HepG2 (cell line): ENCODE results near the gene PPOX. TPM values are rescaled to one million over a fixed set of nuclear protein-coding genes. Genes with fewer than 3 reads are reported as not detected.
A peak's percentile ranks its signal among the peaks of the same experiment; 100 is the strongest.

Experiments used
- ATAC-seq: fragments of 200-7000 bp; cut with Tn5 transposase; 3 replicates; pipeline ENCODE4 v1.9.1; 2020; ENCODE audit warnings: mild to moderate bottlenecking, moderate library complexity
- BruUV-seq: library from RNA; stranded (reverse); fragments of 400-500 nt; replicated peaks from 2 replicates; lab custom pipeline; 2021; lab: Mats Ljungman, UMichigan
- CTCF ChIA-PET: fragments of 300-600 bp; formaldehyde crosslinking; extraction: SDS; loops from one replicate; lab custom pipeline; 2021; ENCODE audit warnings: low total read pairs, inconsistent platforms, low intra/inter-chr PET ratio; lab: Yijun Ruan, JAX
- POLR2A ChIA-PET: fragments of 350-600 bp; sonication (Branson Sonifier 250); formaldehyde crosslinking; loops from one replicate; lab custom pipeline; 2020; ENCODE audit warnings: antibody characterized with exemption, inconsistent platforms; lab: Yijun Ruan, JAX
- DNase-seq: peaks from one replicate; pipeline ENCODE4 v3.0.0-alpha.2; 2015; ENCODE audit warnings: low spot score
- FAIRE-seq: peaks from 3 replicates; lab custom pipeline; 2011; peaks lifted over from hg19 to GRCh38; lab: Jason Lieb, UNC
- H2AFZ ChIP-seq: one replicate; pipeline ENCODE4 v1.6.1; 2011; ENCODE audit warnings: low read length, inconsistent platforms
- H3K27ac ChIP-seq: fragments of 300-600 bp; 3 replicates; pipeline ENCODE4 v1.8.0; 2011; ENCODE audit warnings: mixed run types, mild to moderate bottlenecking, mixed read lengths, low read length, inconsistent platforms; ENCODE audit not compliant: insufficient read depth; ENCODE audit errors: extremely low read length
- H3K27me3 ChIP-seq, 2 experiments: fragments of 200-600 bp in 1 of 2; 2 replicates in 1 of 2; 3 replicates in 1 of 2; pipeline versions ENCODE4 v1.6.0 to v1.8.0; 2011; ENCODE audit warnings: low read length in 2 of 2, mild to moderate bottlenecking in 2 of 2, moderate library complexity in 2 of 2, inconsistent platforms in 1 of 2; ENCODE audit not compliant: insufficient read depth in 2 of 2, control insufficient read depth in 1 of 2
- H3K36me3 ChIP-seq, 2 experiments: fragments of 200-600 bp in 1 of 2; replicated peaks in 1 of 2; 2 replicates in 1 of 2; 3 replicates in 1 of 2; pipeline versions ENCODE4 v1.5.1 to v1.8.0; 2011; ENCODE audit warnings: low read length in 2 of 2, inconsistent platforms in 1 of 2; ENCODE audit not compliant: insufficient read depth in 2 of 2, control insufficient read depth in 1 of 2
- H3K4me1 ChIP-seq: 2 replicates; pipeline ENCODE4 v1.5.1; 2012; ENCODE audit warnings: low read length, inconsistent platforms; ENCODE audit not compliant: insufficient read depth
- H3K4me2 ChIP-seq: 2 replicates; pipeline ENCODE4 v1.6.0; 2011; ENCODE audit warnings: low read depth, low read length, inconsistent platforms
- H3K4me3 ChIP-seq, 3 experiments: fragments of 200-600 bp in 1 of 3; sonication (generic), shearing (Covaris generic) in 1 of 3; replicated peaks in 1 of 3; 2 replicates each; pipeline ENCODE4 v1.5.1; 2011 to 2016; ENCODE audit warnings: low read length in 3 of 3, inconsistent platforms in 2 of 3, low read depth in 2 of 3, mild to moderate bottlenecking in 2 of 3, control low read depth in 1 of 3, mixed read lengths in 1 of 3; ENCODE audit not compliant: insufficient read depth in 1 of 3
- H3K79me2 ChIP-seq: one replicate; pipeline ENCODE4 v1.6.1; 2011; ENCODE audit warnings: low read length, inconsistent platforms; ENCODE audit not compliant: insufficient read depth
- H3K9ac ChIP-seq: 2 replicates; pipeline ENCODE4 v1.6.0; 2011; ENCODE audit warnings: mild to moderate bottlenecking, low read depth, low read length, inconsistent platforms; ENCODE audit not compliant: insufficient read depth
- H3K9me3 ChIP-seq: 2 replicates; pipeline ENCODE4 v1.5.1; 2012; ENCODE audit warnings: mild to moderate bottlenecking, low read length
- H4K20me1 ChIP-seq: 2 replicates; pipeline ENCODE4 v1.6.0; 2011; ENCODE audit warnings: inconsistent platforms, mild to moderate bottlenecking, low read length, moderate library complexity; ENCODE audit not compliant: insufficient read depth
- CTCF ChIP-seq: sonication (generic); formaldehyde crosslinking; IDR thresholded peaks from 2 replicates; pipeline ENCODE4 v1.5.0; 2020; ENCODE audit warnings: mild to moderate bottlenecking, missing genetic modification reagents, moderate library complexity
- NR0B2 ChIP-seq: sonication (generic); formaldehyde crosslinking; IDR thresholded peaks from 2 replicates; pipeline ENCODE4 v1.4.0; 2020; ENCODE audit warnings: mild to moderate bottlenecking, missing genetic modification reagents
- RAD21 ChIP-seq: fragments of 450-650 bp; formaldehyde crosslinking; IDR thresholded peaks from 2 replicates; pipeline ENCODE4 v1.5.0; 2020; ENCODE audit warnings: mild to moderate bottlenecking
- SMC3 ChIP-seq: IDR thresholded peaks from 2 replicates; pipeline ENCODE4 v1.6.1; 2011; ENCODE audit warnings: low read length, improper control_type of control experiment
- STAG1 ChIP-seq: sonication (generic); formaldehyde crosslinking; IDR thresholded peaks from 2 replicates; pipeline ENCODE4 v1.4.0; 2020; ENCODE audit warnings: missing genetic modification reagents
- SYNCRIP ChIP-seq: fragments of 200-400 bp; formaldehyde crosslinking; IDR thresholded peaks from 2 replicates; pipeline ENCODE4 v1.6.1; 2018; ENCODE audit warnings: mild to moderate bottlenecking, low read depth, low read length; ENCODE audit not compliant: insufficient read depth
- ZNF276 ChIP-seq: sonication (generic); formaldehyde crosslinking; IDR thresholded peaks from 2 replicates; pipeline ENCODE4 v1.4.0; 2020; ENCODE audit warnings: mild to moderate bottlenecking, low read depth, missing genetic modification reagents
- ZNF329 ChIP-seq: sonication (generic); formaldehyde crosslinking; IDR thresholded peaks from 2 replicates; pipeline ENCODE4 v1.9.0; 2021; ENCODE audit warnings: low read depth, mild to moderate bottlenecking, missing genetic modification reagents
- ZNF33B ChIP-seq: sonication (generic); formaldehyde crosslinking; IDR thresholded peaks from 2 replicates; pipeline ENCODE4 v1.5.1; 2020; ENCODE audit warnings: mild to moderate bottlenecking, missing genetic modification reagents
- WGBS: methylation state at CpG from one replicate; pipeline ENCODE4 v1.1.6; 2017; ENCODE audit warnings: low lambda C conversion rate; 5-methylcytosine and 5-hydroxymethylcytosine counted together
- in situ Hi-C: cut with HindIII; loops from 2 replicates; pipeline ENCODE4 v1.10.0; 2017; ENCODE audit warnings: low pct_unique_long_range_greater_than_20kb; ENCODE audit not compliant: extremely low pct_ligation_motif_present
- intact Hi-C: fragments of 100-400 bp; cut with micrococcal nuclease; formaldehyde crosslinking; loops from one replicate; pipeline ENCODE4 v1.10.0; 2022; ENCODE audit not compliant: unreplicated experiment
- polyA plus RNA-seq, 8 experiments: library from polyadenylated mRNA; depleted of rRNA in 3 of 8; stranded (reverse) in 7 of 8; unstranded in 1 of 8; fragments of >200 nt; fragmentation: Illumina TruSeq in 4 of 8; extraction: Trizol in 4 of 8; gene quantifications; 2 replicates each; pipeline versions ENCODE4 v1.2.1 to v1.2.3, GENCODE V29; 2011 to 2016; ENCODE audit warnings: low read depth in 4 of 8, missing spikeins in 1 of 8, mixed read lengths in 1 of 8; ENCODE audit not compliant: insufficient read depth in 1 of 8
- total RNA-seq, 5 experiments: library from RNA; depleted of rRNA; stranded (reverse); fragments of >200 nt; fragmentation: Illumina TruSeq; extraction: Trizol; gene quantifications; 2 replicates each; pipeline ENCODE4 v1.2.3, GENCODE V29; 2016; ENCODE audit warnings: low read depth in 1 of 5

Gene PPOX
- total and polyA plus RNA-seq, 2 of the 13 experiments (the other 11 are each of a cell fraction or from before 2014, with no cell fraction given), result 15.5 to 27.7 TPM

- CTCF ChIA-PET, result interaction anchor here (0.8 to 1.3 kb wide), 3 partner anchors 42 to 97 kb away, joined by 3 to 8 read pairs (median 4); partner anchors contain the start of gene KLHDC9
- no peaks in the 10 kb centered on the region for H3K4me1 ChIP-seq
- no peak overlapping the region for H3K27ac ChIP-seq
- no peaks in the 10 kb centered on the region for H3K27me3 ChIP-seq
- TF ChIP-seq NR0B2 (CRISPR knock-in tag) (no peak), CTCF (CRISPR knock-in tag) (peak; percentile 52), RAD21 (0 out of 2 replicates have a peak, but pooled peaks have one; percentile 22), STAG1 (peak; percentile 60), SMC3 (peak; percentile 28; the same call in 1 of the 2 replicates), ZNF33B (CRISPR knock-in tag) (no peak), SYNCRIP (no peak), ZNF276 (CRISPR knock-in tag) (no peak), ZNF329 (no peak)
- TF ChIP-seq, all 625 proteins: peak for 4
- BruUV-seq, result no TSS peak
- Histone ChIP-seq H3K36me3 (no peaks in the 10 kb centered on the region), H3K79me2 (no peaks in the 10 kb centered on the region), H3K9ac (no peak overlapping the region), H3K4me2 (no peak overlapping the region), H3K9me3 (no peaks in the 10 kb centered on the region), H3K4me3 (no peak overlapping the region), H4K20me1 (no peaks in the 10 kb centered on the region), H2AFZ (no peak overlapping the region)
- peak; percentile 28 for FAIRE-seq
- peak; percentile 54 for ATAC-seq
- in situ Hi-C loops (no loop called here), intact Hi-C loops (loop anchor here (1.0 to 10.0 kb wide), 3 partner anchors 43 to 145 kb away; no protein-coding TSS in a partner anchor)
- WGBS, result 90% methylated on average over 1 of the region's 1 CpG
- peak; percentile 56 for DNase-seq
- POLR2A ChIA-PET, result interaction anchor here (0.9 kb wide), 1 partner anchor 14 kb away, joined by 4 read pairs; the partner anchor contains the start of gene UFC1
Measured at GRCh38 chr1:161139766-161140165, 26.5 kb upstream of the PPOX start.
